Fibroblast of lung (primary cell): Measurements from ENCODE around the gene TMEM184B. TPM values are rescaled to one million over a fixed set of nuclear protein-coding genes. Genes with fewer than 3 reads are reported as not detected.
A peak's percentile ranks its signal among the peaks of the same experiment; 100 is the strongest.

Experiments used
- DNase-seq, 2 donors: peaks; one replicate each; pipeline versions ENCODE4 v3.0.0 to v3.0.0-alpha.2; 2010; ENCODE audit warnings: low read depth in 2 of 2
- H2AFZ ChIP-seq: 2 replicates; pipeline ENCODE4 v1.5.1; 2012; ENCODE audit warnings: low read length, control low read depth, inconsistent platforms
- H3K27ac ChIP-seq: 2 replicates; pipeline ENCODE4 v1.5.1; 2011; ENCODE audit warnings: low read length, control low read depth; ENCODE audit not compliant: insufficient read depth
- H3K27me3 ChIP-seq: 2 replicates; pipeline ENCODE4 v1.5.1; 2011; ENCODE audit warnings: mild to moderate bottlenecking, low read length; ENCODE audit not compliant: control insufficient read depth, insufficient read depth
- H3K36me3 ChIP-seq: 2 replicates; pipeline ENCODE4 v1.5.1; 2011; ENCODE audit warnings: low read length; ENCODE audit not compliant: control insufficient read depth, insufficient read depth
- H3K4me1 ChIP-seq: 2 replicates; pipeline ENCODE4 v1.5.1; 2011; ENCODE audit warnings: low read length; ENCODE audit not compliant: control insufficient read depth, insufficient read depth; ENCODE audit errors: extremely low read depth
- H3K4me2 ChIP-seq: 2 replicates; pipeline ENCODE4 v1.5.1; 2011; ENCODE audit warnings: low read length, control low read depth; ENCODE audit not compliant: insufficient read depth; ENCODE audit errors: extremely low read depth
- H3K4me3 ChIP-seq, 4 experiments: fragments of 200-600 bp in 1 of 4; sonication (generic) in 1 of 4; replicated peaks in 1 of 4; 2 replicates each; pipeline ENCODE4 v1.5.1; 2011 to 2016; ENCODE audit warnings: low read length in 4 of 4, low read depth in 3 of 4, mild to moderate bottlenecking in 3 of 4, control low read depth in 2 of 4, inconsistent platforms in 1 of 4, mixed read lengths in 1 of 4; ENCODE audit not compliant: insufficient read depth in 1 of 4; ENCODE audit errors: control extremely low read depth in 1 of 4
- H3K79me2 ChIP-seq: 2 replicates; pipeline ENCODE4 v1.5.1; 2012; ENCODE audit warnings: mild to moderate bottlenecking, low read length, inconsistent platforms; ENCODE audit not compliant: control insufficient read depth, insufficient read depth
- H3K9ac ChIP-seq: 2 replicates; pipeline ENCODE4 v1.5.1; 2011; ENCODE audit warnings: mild to moderate bottlenecking, low read length, control low read depth; ENCODE audit not compliant: insufficient read depth
- H3K9me3 ChIP-seq: 2 replicates; pipeline ENCODE4 v1.5.1; 2012; ENCODE audit warnings: low read depth, low read length; ENCODE audit not compliant: control insufficient read depth, insufficient read depth
- H4K20me1 ChIP-seq: 2 replicates; pipeline ENCODE4 v1.5.1; 2011; ENCODE audit warnings: low read length; ENCODE audit not compliant: control insufficient read depth, insufficient read depth; ENCODE audit errors: extremely low read depth
- EZH2 ChIP-seq: IDR thresholded peaks from 2 replicates; pipeline ENCODE4 v1.5.1; 2012; ENCODE audit warnings: low read length, control low read depth, mild to moderate bottlenecking; ENCODE audit errors: missing control alignments
- polyA plus RNA-seq, 2 donors: library from polyadenylated mRNA; depleted of rRNA in 1 of 2; stranded (reverse) in 1 of 2; unstranded in 1 of 2; fragments of >200 nt; gene quantifications; 2 replicates each; pipeline ENCODE4 v1.2.1, GENCODE V29; 2011 to 2012; ENCODE audit warnings: missing spikeins in 1 of 2
- total RNA-seq: library from RNA; depleted of rRNA; stranded (reverse); fragments of >200 nt; gene quantifications from 2 replicates; pipeline ENCODE4 v1.2.1, GENCODE V29; 2014
- TF ChIP-seq, protein P1 (sequence below), 2 donors: IDR thresholded peaks in 1 of 2; conservative IDR thresholded peaks in 1 of 2; 1 replicate in 1 of 2; 2 replicates in 1 of 2; pipeline ENCODE4 v1.5.1; 2011 to 2012; ENCODE audit warnings: low read length in 2 of 2, control low read depth in 1 of 2, inconsistent platforms in 1 of 2, low read depth in 1 of 2, mild to moderate bottlenecking in 1 of 2

Gene TMEM184B
- total and polyA plus RNA-seq, 2 donors (not counting 1 experiment from before 2014, with no cell fraction given): 28.2 to 37.2 TPM

DNA sequence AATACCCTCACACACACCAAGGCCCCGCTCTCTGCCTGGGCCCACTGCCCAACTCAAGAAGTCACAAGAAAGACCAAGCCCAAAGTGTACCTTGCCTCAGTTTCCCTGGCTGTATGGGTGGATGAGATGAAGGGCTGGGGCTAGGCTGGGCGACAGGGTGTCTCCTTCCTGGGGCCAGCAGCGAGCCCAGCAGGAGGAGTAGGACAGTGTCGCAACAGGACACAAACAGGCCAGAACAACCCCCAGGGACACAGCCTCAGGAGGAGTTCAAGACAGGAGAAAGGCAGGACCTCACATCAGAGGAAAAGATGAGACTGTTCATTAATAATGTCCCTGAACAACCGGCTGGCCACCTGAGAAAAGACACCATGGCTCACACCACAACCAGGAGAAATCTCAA lies 31.2 kb upstream of the TMEM184B start:
- Histone ChIP-seq H3K27ac (peak overlapping the region; percentile 36), H3K9ac (no peak overlapping the region), H3K79me2 (peaks cover 84% of the 10 kb centered on the region), H3K27me3 (no peaks in the 10 kb centered on the region), H3K36me3 (peaks cover 40% of the 10 kb centered on the region), H2AFZ (no peak overlapping the region), H4K20me1 (peaks cover 7% of the 10 kb centered on the region), H3K4me2 (no peak overlapping the region), H3K9me3 (no peaks in the 10 kb centered on the region), H3K4me3 (no peak overlapping the region), H3K4me1 (peaks cover 26% of the 10 kb centered on the region)
- DNase-seq: no peak
- TF ChIP-seq, protein P1, sequence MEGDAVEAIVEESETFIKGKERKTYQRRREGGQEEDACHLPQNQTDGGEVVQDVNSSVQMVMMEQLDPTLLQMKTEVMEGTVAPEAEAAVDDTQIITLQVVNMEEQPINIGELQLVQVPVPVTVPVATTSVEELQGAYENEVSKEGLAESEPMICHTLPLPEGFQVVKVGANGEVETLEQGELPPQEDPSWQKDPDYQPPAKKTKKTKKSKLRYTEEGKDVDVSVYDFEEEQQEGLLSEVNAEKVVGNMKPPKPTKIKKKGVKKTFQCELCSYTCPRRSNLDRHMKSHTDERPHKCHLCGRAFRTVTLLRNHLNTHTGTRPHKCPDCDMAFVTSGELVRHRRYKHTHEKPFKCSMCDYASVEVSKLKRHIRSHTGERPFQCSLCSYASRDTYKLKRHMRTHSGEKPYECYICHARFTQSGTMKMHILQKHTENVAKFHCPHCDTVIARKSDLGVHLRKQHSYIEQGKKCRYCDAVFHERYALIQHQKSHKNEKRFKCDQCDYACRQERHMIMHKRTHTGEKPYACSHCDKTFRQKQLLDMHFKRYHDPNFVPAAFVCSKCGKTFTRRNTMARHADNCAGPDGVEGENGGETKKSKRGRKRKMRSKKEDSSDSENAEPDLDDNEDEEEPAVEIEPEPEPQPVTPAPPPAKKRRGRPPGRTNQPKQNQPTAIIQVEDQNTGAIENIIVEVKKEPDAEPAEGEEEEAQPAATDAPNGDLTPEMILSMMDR (conservative IDR thresholded peaks at IDR 0.05 in 1 of 2, IDR thresholded peaks at IDR 0.05 in 1 of 2; ENCODE audit: low read depth in 1 of 2, low read length in 2 of 2): no peak
- no peak for TF ChIP-seq EZH2

DNA sequence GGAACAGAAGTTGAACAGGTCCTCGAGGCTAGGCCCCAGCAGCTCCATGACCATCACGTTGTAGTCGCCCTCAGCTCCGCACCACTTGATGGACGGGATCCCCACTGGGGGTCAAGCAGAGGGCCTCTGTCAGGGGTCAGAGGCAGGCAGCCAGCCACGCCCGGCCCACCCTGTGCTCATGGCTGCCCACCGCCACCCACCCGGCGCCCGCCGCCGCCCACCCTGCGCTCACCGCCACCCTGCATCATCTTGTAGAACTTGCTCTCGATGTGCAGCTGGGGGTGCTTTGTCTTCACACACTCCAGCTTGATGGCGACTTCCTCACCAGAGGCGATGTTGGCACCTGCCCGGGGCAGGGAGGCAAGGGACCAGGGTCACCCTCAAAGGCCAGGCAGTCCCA lies 30.1 kb upstream of the TMEM184B start:
- no peak for DNase-seq
- peak overlapping the region; percentile 36 for H3K27ac ChIP-seq
- H3K79me2 ChIP-seq: peaks cover 81% of the 10 kb centered on the region
- TF ChIP-seq, protein P1 (conservative IDR thresholded peaks at IDR 0.05 in 1 of 2, IDR thresholded peaks at IDR 0.05 in 1 of 2; ENCODE audit: low read depth in 1 of 2, low read length in 2 of 2): no peak
- TF ChIP-seq EZH2: no peak
- H3K36me3 ChIP-seq: peaks cover 46% of the 10 kb centered on the region
- H3K9me3 ChIP-seq: no peaks in the 10 kb centered on the region
- no peak overlapping the region for H2AFZ ChIP-seq
- H3K9ac ChIP-seq: no peak overlapping the region
- no peaks in the 10 kb centered on the region for H3K27me3 ChIP-seq
- peaks cover 22% of the 10 kb centered on the region for H3K4me1 ChIP-seq
- no peak overlapping the region for H3K4me3 ChIP-seq
- H3K4me2 ChIP-seq: no peak overlapping the region
- peaks cover 7% of the 10 kb centered on the region for H4K20me1 ChIP-seq

DNA sequence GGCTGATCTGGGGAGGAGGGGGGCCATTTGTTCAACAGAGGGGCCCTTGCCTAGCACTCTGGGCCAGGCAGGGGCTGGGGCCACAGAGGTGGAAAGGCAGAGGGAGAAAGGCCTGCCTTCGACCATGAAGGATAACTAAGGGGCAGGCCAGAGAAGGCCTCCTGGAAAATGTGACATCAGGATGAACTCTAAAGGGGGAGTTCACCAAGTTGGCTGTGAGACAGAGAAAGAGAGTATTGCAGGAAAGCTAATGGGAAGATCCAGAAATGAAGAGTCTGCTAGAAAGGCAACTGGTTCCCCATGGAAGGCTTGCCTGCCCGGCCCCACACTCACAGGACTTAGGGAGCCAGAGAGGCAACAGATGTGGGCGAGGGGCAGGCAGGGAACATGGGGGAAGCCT lies 28.1 kb upstream of the TMEM184B start:
- H3K9me3 ChIP-seq: no peaks in the 10 kb centered on the region
- peaks cover 7% of the 10 kb centered on the region for H4K20me1 ChIP-seq
- DNase-seq: no peak
- H3K4me2 ChIP-seq: no peak overlapping the region
- peaks cover 19% of the 10 kb centered on the region for H3K4me1 ChIP-seq
- H3K27me3 ChIP-seq: no peaks in the 10 kb centered on the region
- peaks cover 60% of the 10 kb centered on the region for H3K36me3 ChIP-seq
- H3K9ac ChIP-seq: no peak overlapping the region
- peaks cover 75% of the 10 kb centered on the region for H3K79me2 ChIP-seq
- H2AFZ ChIP-seq: no peak overlapping the region
- no peak overlapping the region for H3K27ac ChIP-seq
- no peak overlapping the region for H3K4me3 ChIP-seq
- TF ChIP-seq, protein P1 (conservative IDR thresholded peaks at IDR 0.05 in 1 of 2, IDR thresholded peaks at IDR 0.05 in 1 of 2; ENCODE audit: low read depth in 1 of 2, low read length in 2 of 2): no peak
- TF ChIP-seq EZH2: no peak
